Measurements from ENCODE around the gene OSTF1. TPM values are rescaled to one million over a fixed set of nuclear protein-coding genes. Genes with fewer than 3 reads are reported as not detected.

Gene OSTF1
- total RNA-seq, 2 experiments from 2014 or later, result 126 to 132 TPM

- Mint-ChIP-seq H3K27ac (no peak overlapping the region), H3K4me3 (no peak overlapping the region)
- POLR2A ChIA-PET, result no interaction called here
Measured at GRCh38 chr9:75186767-75187380, 98.6 kb downstream of the OSTF1 start.

GRCh38 chr9:75188756-75189155, 100.4 kb downstream of the OSTF1 start:
- H3K27ac Mint-ChIP-seq, result no peak overlapping the region
- H3K9me3 Mint-ChIP-seq (ENCODE audit: insufficient read depth), result no peaks in the 10 kb centered on the region
- H3K27me3 Mint-ChIP-seq (ENCODE audit: low read depth), result peaks cover 5% of the 10 kb centered on the region
- ATAC-seq (no peak), DNase-seq (no peak)
- POLR2A ChIA-PET, result no interaction called here
- peaks cover 2% of the 10 kb centered on the region for H3K36me3 Mint-ChIP-seq (ENCODE audit: low read depth)
- H3K4me3 Mint-ChIP-seq, result no peak overlapping the region
- CTCF ChIA-PET, result interaction anchor here (1.0 kb wide), 1 partner anchor 49 kb away, joined by 3 read pairs; no protein-coding TSS in a partner anchor
- H3K4me1 Mint-ChIP-seq (ENCODE audit: low read depth), result peaks cover 22% of the 10 kb centered on the region

More at GRCh38 chr9:75186767-75187380, 98.6 kb downstream of the OSTF1 start:
- DNase-seq, result no peak
- Mint-ChIP-seq H3K4me1 (ENCODE audit: low read depth) (peaks cover 22% of the 10 kb centered on the region), H3K9me3 (ENCODE audit: insufficient read depth) (no peaks in the 10 kb centered on the region), H3K36me3 (ENCODE audit: low read depth) (peaks cover 4% of the 10 kb centered on the region), H3K27me3 (ENCODE audit: low read depth) (peaks cover 3% of the 10 kb centered on the region)
- ATAC-seq, result no peak
- CTCF ChIA-PET, result interaction anchor here (1.9 to 3.3 kb wide), 4 partner anchors 9 to 52 kb away, joined by 7 to 77 read pairs (median 20); no protein-coding TSS in a partner anchor

- no peak overlapping the region for H3K4me3 Mint-ChIP-seq
- peaks cover 13% of the 10 kb centered on the region for H3K4me1 Mint-ChIP-seq (ENCODE audit: low read depth)
- POLR2A ChIA-PET, result no interaction called here
- no peak for ATAC-seq
- peaks cover 6% of the 10 kb centered on the region for H3K27me3 Mint-ChIP-seq (ENCODE audit: low read depth)
- CTCF ChIA-PET, result no interaction called here
- no peak overlapping the region for H3K27ac Mint-ChIP-seq
- no peaks in the 10 kb centered on the region for H3K36me3 Mint-ChIP-seq (ENCODE audit: low read depth)
- no peaks in the 10 kb centered on the region for H3K9me3 Mint-ChIP-seq (ENCODE audit: insufficient read depth)
- DNase-seq, result no peak
Measured at GRCh38 chr9:75190762-75191161, 102.4 kb downstream of the OSTF1 start.

Other genes with a start within 250 kb of the OSTF1 start
- gene TRPM6, start 200.6 kb upstream of the OSTF1 start, total RNA-seq, result not detected
- gene C9orf40, start 135.6 kb upstream of the OSTF1 start, total RNA-seq, result 10 to 100 TPM; 22.9 TPM
- 10 to 100 TPM; 30.9 to 34.0 TPM for gene CARNMT1, start 60.2 kb upstream of the OSTF1 start, total RNA-seq
- gene NMRK1, start 359 bp upstream of the OSTF1 start, total RNA-seq, result 10 to 100 TPM; 26.9 to 28.2 TPM